HFFc6 (cell line): ENCODE results near the gene SCAP. TPM values are rescaled to one million over a fixed set of nuclear protein-coding genes. Genes with fewer than 3 reads are reported as not detected.
"Not testable (repeated sequence)": the region's sequence is repeated elsewhere in the genome, so short reads cannot be mapped to it uniquely, and the experiment has no call there.

ENCODE experiments used
- DNase-seq: peaks from one replicate; pipeline ENCODE4 v3.0.0-alpha.2; 2018
- H3K27ac Mint-ChIP-seq: 2 replicates; pipeline ENCODE4 v1.8.0; 2020; ENCODE audit warnings: mild to moderate bottlenecking, mixed read lengths
- H3K27me3 Mint-ChIP-seq: 2 replicates; pipeline ENCODE4 v1.8.0; 2021; ENCODE audit warnings: mild to moderate bottlenecking, moderate library complexity, mixed read lengths; ENCODE audit not compliant: insufficient read depth
- H3K36me3 Mint-ChIP-seq: 2 replicates; pipeline ENCODE4 v1.8.0; 2021; ENCODE audit warnings: low read depth, mixed read lengths
- H3K4me1 Mint-ChIP-seq: 2 replicates; pipeline ENCODE4 v1.8.0; 2020; ENCODE audit warnings: low read depth, mixed read lengths
- H3K4me3 Mint-ChIP-seq: 2 replicates; pipeline ENCODE4 v1.8.0; 2020; ENCODE audit warnings: mild to moderate bottlenecking, moderate library complexity, mixed read lengths
- H3K9me3 Mint-ChIP-seq: 2 replicates; pipeline ENCODE4 v1.8.0; 2020; ENCODE audit warnings: mild to moderate bottlenecking, mixed read lengths
- CTCF ChIP-seq: fragments of 200-600 bp; sonication (generic); IDR thresholded peaks from 2 replicates; pipeline ENCODE4 v1.5.0; 2021; ENCODE audit warnings: antibody characterized with exemption, mild to moderate bottlenecking
- total RNA-seq, 6 experiments: library from RNA; stranded (reverse); fragmentation: NEBNext Ultra II Directional; extraction: Animal tissue kit (Norgen Biotek cat#: 25700); gene quantifications; 2 replicates in 1 of 6; 3 replicates in 5 of 6; pipeline ENCODE4 v1.2.3, GENCODE V29; 2021

Gene SCAP
- total RNA-seq, 6 experiments from 2014 or later, result 48.3 to 63.3 (median 54.9) TPM

DNA sequence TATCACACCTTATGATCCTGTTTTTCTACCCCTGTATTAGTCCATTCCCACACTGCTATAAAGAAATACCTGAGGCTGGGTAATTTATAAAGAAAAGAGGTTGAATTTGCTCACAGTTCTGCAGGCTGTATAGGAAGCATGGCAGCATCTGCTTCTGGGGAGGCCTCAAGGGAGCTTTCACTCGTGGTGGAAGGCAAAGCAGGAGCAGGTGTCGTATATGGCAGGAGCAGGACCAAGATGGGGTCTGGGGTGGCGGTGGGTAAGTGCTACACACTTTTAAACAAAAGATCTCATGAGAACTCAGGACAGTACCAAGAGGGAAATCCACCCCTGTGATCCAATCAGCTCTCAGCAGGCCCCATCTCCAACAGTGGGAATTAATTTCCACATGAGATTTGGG lies 15.4 kb upstream of the SCAP start:
- no peak for TF ChIP-seq CTCF
- Mint-ChIP-seq H3K36me3 (peaks cover 7% of the 10 kb centered on the region; the same call in 1 of the 2 replicates), H3K27me3 (no peaks in the 10 kb centered on the region), H3K4me3 (no peak overlapping the region), H3K9me3 (no peaks in the 10 kb centered on the region), H3K27ac (no peak overlapping the region), H3K4me1 (peaks cover 21% of the 10 kb centered on the region)
- DNase-seq, result no peak

GRCh38 chr3:47487265-47487664 lies 11.5 kb upstream of the SCAP start:
- Mint-ChIP-seq H3K4me1 (peaks cover 22% of the 10 kb centered on the region), H3K4me3 (no peak overlapping the region), H3K27me3 (no peaks in the 10 kb centered on the region), H3K36me3 (no peaks in the 10 kb centered on the region; the same call in 1 of the 2 replicates), H3K27ac (no peak overlapping the region), H3K9me3 (no peaks in the 10 kb centered on the region)
- DNase-seq, result no peak
- TF ChIP-seq CTCF, result no peak

DNA sequence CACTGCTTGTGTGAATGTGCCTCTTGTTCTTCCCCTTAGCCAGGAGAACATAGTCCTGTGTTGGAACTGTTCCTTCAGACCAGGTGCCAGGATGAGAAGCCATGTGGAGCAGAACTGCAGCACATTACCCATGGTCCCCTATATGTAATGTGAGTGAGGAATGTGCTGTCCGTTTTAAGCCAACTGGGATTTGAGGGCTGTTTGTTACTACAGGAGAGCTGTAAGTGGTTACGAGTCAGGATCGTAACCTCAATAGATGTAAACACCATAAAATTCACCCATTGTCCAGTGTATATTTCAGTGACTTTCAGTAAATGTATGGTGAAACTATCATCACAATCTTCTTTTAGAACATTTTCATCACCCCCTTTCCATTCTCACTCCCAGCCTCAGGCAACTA lies 10.1 kb upstream of the SCAP start:
- H3K4me3 Mint-ChIP-seq, result no peak overlapping the region
- no peak for TF ChIP-seq CTCF
- no peak for DNase-seq
- H3K9me3 Mint-ChIP-seq, result no peaks in the 10 kb centered on the region
- H3K4me1 Mint-ChIP-seq, result peaks cover 22% of the 10 kb centered on the region
- H3K36me3 Mint-ChIP-seq, result no peaks in the 10 kb centered on the region; the same call in 1 of the 2 replicates
- no peaks in the 10 kb centered on the region for H3K27me3 Mint-ChIP-seq
- no peak overlapping the region for H3K27ac Mint-ChIP-seq

- Mint-ChIP-seq H3K4me1 (peaks cover 12% of the 10 kb centered on the region), H3K9me3 (no peaks in the 10 kb centered on the region), H3K4me3 (no peak overlapping the region), H3K36me3 (no peaks in the 10 kb centered on the region; the same call in 1 of the 2 replicates), H3K27ac (no peak overlapping the region), H3K27me3 (no peaks in the 10 kb centered on the region)
- no peak for TF ChIP-seq CTCF
- DNase-seq, result no peak
Measured at GRCh38 chr3:47482366-47482765, 6.6 kb upstream of the SCAP start.

DNA sequence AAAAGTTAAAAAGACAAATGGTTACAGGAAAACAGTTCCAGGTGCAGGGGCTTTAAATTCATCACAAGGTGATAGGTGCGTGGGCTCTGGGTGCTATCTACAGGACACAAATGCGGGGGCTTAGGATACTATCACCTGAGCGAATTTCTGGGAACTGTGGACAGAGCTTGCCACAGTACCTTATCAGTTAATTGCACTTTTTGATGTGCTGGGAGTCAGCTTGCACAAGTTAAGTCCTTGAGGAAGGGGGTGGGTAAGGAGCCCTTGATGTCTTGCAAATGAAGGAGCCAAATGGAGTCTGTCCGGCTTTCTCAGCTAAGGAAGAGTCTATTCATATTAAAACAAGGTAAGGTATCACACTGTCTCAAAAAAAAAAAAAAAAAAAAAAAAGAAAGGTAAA lies 6.0 kb upstream of the SCAP start:
- not testable (repeated sequence) for H3K4me1 Mint-ChIP-seq, H3K27ac Mint-ChIP-seq, H3K36me3 Mint-ChIP-seq, H3K27me3 Mint-ChIP-seq, H3K9me3 Mint-ChIP-seq, H3K4me3 Mint-ChIP-seq, DNase-seq

DNA sequence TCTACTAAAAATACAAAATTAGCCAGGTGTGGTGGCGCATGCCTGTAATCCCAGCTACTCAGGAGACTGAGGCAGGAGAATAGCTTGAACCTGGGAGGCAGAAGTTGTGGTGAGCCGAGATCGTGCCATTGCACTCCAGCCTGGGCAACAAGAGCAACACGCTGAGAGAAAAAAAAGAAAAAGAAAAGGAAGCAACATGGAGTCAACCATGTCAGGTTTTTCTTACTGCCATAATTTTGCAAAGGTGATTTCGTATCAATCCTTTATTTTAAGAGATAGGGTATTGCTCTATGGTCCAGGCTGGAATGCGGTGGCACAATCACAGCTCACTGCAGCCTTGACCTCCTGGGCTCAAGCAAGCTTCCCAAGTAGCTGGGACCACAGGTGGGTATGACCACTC lies 4.5 kb upstream of the SCAP start:
- H3K27ac Mint-ChIP-seq, H3K4me3 Mint-ChIP-seq, H3K27me3 Mint-ChIP-seq, H3K36me3 Mint-ChIP-seq, H3K9me3 Mint-ChIP-seq, DNase-seq: not testable (repeated sequence)
- peaks cover 11% of the 10 kb centered on the region for H3K4me1 Mint-ChIP-seq

GRCh38 chr3:47479826-47480160 lies 4.1 kb upstream of the SCAP start:
- Mint-ChIP-seq H3K27me3 (no peaks in the 10 kb centered on the region), H3K27ac (no peak overlapping the region), H3K4me1 (peaks cover 15% of the 10 kb centered on the region), H3K36me3 (no peaks in the 10 kb centered on the region), H3K9me3 (no peaks in the 10 kb centered on the region), H3K4me3 (no peak overlapping the region)
- DNase-seq, result no peak
- TF ChIP-seq CTCF, result no peak
